Adipose tissue (tissue), 3 donors: Measurements from ENCODE around the gene PCDH9. TPM values are rescaled to one million over a fixed set of nuclear protein-coding genes. Genes with fewer than 3 reads are reported as not detected.

ENCODE experiments used
- H3K27ac ChIP-seq: one replicate; pipeline ENCODE4 v1.5.1; 2013; ENCODE audit warnings: low read depth, low read length
- WGBS, 3 donors: extraction: QIAGEN DNeasy Blood & Tissue Kit; methylation state at CpG; one replicate each; pipeline ENCODE4 v1.1.7; 2013; 5-methylcytosine and 5-hydroxymethylcytosine counted together
- polyA plus RNA-seq, 3 donors: library from polyadenylated mRNA; stranded (reverse); fragments of 200-250 nt; gene quantifications; one replicate each; pipeline ENCODE4 v1.2.3, GENCODE V29; 2013
- donor health status: healthy with polysubstance abuse.
- donor health status: Bipolar disorder and iron deficiency.
- donor health status: healthy.

PCDH9 gene
- polyA plus RNA-seq, 3 donors: 0.49 to 1.7 (median 1.0) TPM

DNA sequence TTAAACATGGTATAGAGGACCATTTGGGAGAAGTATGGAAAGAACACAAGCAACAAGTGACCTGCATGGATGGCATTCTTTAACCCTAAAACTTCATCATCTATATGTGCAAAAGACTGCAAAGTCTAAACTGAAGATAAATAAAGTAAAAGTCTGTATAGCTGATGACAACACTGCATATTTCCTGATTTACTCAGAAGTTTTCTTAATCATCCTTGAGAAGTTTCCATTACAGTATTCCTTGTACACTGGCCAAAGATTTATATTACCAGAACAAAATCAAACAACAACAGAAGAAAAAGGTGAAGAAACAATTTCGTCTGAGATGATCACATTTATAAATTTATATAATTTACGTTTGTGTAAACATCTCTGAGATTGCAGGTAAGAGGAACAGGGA, 805.7 kb downstream of the PCDH9 start:
- H3K27ac ChIP-seq: no peak overlapping the region
- 64 to 68% (median 67%) methylated on average over 2 of the region's 2 CpGs for WGBS, 3 donors

DNA sequence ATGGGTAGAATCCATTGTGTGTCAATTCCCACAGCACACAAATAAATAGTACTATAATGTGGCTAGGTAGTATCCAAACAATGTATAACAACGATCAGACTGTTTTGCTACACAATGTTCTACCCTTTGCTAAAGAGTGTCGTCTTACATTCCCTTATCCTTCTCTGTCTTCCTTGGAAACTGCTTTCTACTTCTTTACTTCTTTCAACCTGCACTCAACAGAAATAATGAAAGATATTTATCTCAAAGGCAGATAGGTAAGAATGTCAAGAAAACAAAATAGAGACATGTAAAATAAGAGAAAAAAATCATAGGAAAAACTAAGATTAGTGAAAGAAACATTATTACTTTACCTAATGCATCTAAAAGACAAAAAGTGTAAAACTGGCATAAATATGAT, 814.7 kb downstream of the PCDH9 start:
- H3K27ac ChIP-seq: no peak overlapping the region
- 51 to 70% (median 64%) methylated on average over 2 of the region's 2 CpGs for WGBS, 3 donors

DNA sequence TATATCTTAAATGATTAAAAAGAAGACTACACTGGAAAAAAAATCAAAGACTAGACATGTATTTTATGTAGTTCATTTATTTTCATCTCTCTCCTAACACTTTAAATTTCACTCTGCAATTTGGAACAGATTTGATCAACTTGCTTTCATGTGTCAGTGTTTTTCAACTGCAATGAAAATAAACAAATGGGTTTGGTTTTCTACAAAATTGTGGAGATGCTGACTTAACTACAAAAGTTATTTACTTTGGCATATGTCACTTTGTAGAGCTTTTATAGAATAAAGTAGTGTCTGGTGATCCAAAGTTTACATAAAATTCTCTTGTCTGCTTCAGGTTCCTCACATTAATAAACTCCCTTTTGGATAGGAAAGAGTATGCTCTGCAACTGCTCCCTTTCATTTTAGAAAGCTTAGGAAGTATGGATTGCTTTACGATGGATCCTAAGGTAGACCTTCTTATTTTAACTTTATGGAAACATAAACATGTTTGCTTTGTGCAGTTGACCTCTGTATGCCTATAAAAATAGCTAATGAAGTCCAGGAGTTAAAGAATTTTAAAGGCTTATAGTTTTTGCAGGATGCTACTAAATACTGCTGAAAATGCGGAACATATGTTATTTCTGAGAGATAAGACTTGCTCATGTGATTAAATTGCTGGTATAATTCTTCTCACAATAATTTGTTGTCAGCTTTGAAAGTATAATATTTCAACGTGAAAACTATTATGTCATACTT, 815.9 kb downstream of the PCDH9 start:
- WGBS, 3 donors: 66 to 77% (median 68%) methylated on average over 3 of the region's 3 CpGs
- H3K27ac ChIP-seq: no peak overlapping the region

DNA sequence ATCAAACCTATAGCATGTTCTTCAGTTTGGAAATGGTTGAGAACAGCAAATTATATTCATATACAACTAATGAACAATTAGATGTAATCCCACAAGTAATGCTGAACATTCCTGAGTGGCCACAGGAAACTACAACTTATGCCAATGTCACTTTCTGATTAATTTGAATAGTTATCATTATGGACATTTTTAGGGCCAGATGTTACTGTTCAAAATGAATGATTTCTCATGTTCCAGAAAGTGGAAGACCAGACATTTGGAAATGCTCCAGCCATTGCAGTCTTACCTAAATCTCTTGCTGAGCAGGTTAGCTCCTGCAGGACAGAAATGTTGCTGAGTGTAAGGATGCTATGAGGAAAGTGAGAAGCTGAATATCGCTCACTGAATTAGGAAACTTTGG, 819.8 kb downstream of the PCDH9 start:
- 90 to 95% (median 90%) methylated on average over 1 of the region's 1 CpG for WGBS, 3 donors
- H3K27ac ChIP-seq: no peak overlapping the region

DNA sequence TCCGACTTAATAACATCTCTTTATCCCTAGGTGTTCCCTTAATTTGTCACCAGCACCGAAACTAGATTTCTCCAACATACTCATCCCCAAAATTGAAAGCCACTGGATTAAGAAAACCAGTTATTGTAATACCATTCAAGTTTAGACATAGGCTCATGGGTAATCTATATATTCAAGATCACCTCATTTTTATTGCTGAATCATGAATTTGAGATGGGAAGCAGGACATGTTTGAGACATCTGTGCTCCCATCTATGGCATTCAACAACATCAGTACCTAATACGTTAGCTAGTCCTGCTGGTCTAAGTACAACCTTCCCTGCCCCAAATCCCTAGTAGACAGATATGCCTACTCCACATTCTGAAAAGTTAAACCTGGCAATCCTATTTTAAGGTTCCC, 820.6 kb downstream of the PCDH9 start:
- 90 to 91% (median 91%) methylated on average over 3 of the region's 3 CpGs for WGBS, 3 donors

DNA sequence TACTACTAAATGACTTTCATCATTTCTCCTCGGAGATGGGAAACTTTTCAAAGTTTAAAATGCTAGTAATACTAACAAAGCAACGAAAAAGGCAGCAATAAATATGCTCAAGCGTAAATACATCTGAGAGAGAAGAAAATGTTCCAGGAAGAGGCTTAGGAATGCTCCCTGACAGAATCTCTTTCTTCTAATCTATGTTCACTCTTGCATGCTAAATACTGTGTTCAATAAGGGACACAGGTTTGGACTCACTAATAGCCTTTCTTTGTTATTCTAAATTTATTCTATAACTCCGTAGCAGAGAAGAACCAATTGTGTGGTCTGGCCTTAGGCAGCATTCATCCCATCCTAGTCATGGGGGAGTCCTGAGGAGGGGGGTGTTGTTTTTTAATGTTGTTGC, 823.0 kb downstream of the PCDH9 start:
- no peak overlapping the region for H3K27ac ChIP-seq

More for the DNA sequence above, 820.6 kb downstream of the PCDH9 start:
- H3K27ac ChIP-seq: no peak overlapping the region

DNA sequence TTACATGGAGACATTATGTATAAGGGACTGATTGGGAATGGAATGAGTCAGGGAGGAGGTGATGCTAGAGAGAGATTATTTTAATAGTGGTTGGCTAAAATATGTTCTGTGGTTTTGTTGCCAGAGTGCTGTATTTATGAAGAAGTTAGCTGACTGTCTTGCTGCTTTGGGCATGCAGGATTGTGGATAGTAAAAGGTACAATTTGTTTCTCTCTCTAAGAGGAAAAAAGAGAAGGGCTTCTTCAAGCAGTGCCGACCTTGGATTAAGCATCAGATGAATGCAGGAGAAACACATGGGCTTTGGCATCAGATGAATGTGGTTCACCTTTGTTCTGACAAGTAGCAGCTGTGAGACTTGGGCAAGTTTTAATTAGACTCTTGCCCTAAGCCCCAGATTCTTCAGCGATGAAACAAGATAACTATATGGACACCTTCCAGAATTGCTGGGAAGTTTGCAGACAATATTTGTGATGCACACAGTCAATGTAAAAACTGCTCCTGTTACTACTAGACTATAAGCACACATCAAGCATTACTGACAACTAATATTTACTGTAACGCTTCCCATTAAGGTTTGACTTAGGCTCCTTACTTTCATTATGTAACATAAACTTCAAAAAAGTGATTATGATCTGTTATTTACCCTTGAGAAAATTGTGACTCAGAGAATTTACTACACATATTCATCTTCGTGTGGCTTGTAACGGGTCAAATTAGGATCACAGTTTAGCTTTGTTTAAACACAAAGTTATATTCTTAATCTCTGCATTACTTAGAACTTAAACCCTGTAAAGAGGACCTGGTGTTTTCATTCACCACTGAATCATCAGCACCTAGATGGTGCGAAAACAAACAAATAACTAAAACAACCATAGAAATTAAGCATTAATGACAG, 824.0 kb downstream of the PCDH9 start:
- H3K27ac ChIP-seq: no peak overlapping the region
- 58 to 76% (median 66%) methylated on average over 6 of the region's 6 CpGs for WGBS, 3 donors

More for the DNA sequence above, 823.0 kb downstream of the PCDH9 start:
- 72 to 78% (median 75%) methylated on average over 4 of the region's 4 CpGs for WGBS, 3 donors

DNA sequence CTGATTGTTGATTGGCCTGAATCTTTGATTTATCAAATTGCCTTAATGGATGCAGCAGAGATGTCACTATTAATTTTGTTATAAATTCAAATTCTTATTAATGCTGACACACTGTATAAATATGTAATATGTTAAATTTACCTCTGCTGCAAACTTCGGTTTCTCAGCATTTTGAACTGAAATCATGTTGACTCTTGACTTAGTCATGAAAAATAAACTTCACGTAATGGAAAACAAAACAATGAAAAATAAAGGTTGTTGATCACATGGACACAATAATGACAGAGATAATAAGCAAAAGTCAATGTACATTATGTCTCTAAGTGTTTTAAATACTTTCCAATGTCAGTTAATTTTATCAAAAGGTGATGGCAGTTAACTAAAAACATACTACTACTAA, 827.6 kb downstream of the PCDH9 start:
- 82 to 92% (median 88%) methylated on average over 2 of the region's 2 CpGs for WGBS, 3 donors
- H3K27ac ChIP-seq: no peak overlapping the region

DNA sequence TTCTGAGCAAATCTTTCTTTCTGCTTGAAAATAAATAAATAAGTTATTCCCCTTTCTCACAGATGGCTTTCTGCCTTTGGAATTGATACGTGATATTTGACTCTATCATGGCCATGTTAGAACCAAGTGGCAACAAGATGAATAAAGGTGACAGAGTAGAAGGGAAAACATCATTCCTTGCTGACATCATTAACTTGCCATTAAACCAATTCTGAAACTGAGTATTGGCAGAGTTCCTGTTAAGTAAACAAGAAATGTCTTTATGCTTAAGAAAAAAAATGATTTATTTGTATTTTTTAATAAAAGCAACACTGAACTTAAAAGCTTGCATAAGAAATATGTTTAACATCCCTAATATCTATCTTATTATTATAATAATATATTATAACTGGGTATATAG, 828.1 kb downstream of the PCDH9 start:
- WGBS, 3 donors: 74 to 77% (median 76%) methylated on average over 1 of the region's 1 CpG

DNA sequence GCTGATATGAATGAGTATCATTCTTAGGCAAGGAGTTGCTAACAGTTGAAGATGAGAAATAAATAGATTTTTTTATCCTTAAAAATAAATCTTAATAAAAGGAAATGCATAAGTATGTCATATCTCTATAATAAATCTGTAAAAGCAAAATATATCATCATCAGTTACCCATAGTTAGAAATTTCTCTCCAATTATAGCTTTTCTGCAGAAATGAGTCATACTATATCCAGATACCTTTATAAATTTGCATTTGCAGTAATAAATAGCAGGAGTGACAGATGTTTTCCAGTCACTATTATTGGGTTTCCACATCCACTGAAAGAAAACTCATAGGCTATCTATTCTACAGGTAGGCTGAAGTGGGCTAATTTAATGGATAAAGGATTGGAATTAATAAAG, 829.8 kb downstream of the PCDH9 start:
- H3K27ac ChIP-seq: no peak overlapping the region

More for the DNA sequence above, 828.1 kb downstream of the PCDH9 start:
- H3K27ac ChIP-seq: no peak overlapping the region

DNA sequence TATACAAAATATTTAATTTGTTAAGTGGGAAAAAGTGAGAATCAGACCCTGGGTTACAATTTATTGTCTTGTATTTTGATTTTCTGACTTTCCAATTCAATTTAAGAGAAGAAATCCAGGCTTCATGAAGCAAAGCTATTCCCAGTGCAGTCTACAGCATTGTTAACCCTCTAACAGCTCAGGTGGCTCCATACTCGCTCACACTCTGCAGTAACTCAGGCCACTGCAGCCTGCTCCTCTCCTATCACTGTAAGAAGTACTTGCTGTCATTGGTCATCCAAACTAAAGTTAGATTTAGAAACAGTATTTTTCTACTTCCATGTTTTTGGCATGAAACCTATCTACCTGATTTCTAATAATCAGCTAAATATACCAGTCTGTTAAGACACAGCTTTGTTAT, 830.3 kb downstream of the PCDH9 start:
- 80 to 95% (median 92%) methylated on average over 1 of the region's 1 CpG for WGBS, 3 donors

DNA sequence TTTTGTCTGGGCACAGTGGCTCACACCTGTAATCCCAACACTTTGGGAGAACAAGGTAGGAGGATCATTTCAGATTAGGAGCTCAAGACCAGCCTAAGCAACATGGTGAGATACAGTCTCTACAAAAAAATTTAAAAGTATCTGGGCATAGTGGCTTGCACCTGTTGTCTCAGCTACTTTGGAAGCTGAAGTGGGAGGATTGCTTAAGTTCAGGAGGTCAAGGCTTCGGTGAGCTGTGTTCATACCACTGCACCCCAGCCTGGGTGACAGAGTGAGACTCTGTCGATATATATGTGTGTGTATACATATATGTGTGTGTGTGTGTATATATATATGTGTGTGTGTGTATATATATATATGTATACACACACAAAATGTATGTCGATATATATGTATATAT, 833.0 kb downstream of the PCDH9 start:
- H3K27ac ChIP-seq: no peak overlapping the region
- 89 to 92% (median 90%) methylated on average over 3 of the region's 3 CpGs for WGBS, 3 donors

More for the DNA sequence above, 830.3 kb downstream of the PCDH9 start:
- H3K27ac ChIP-seq: no peak overlapping the region

DNA sequence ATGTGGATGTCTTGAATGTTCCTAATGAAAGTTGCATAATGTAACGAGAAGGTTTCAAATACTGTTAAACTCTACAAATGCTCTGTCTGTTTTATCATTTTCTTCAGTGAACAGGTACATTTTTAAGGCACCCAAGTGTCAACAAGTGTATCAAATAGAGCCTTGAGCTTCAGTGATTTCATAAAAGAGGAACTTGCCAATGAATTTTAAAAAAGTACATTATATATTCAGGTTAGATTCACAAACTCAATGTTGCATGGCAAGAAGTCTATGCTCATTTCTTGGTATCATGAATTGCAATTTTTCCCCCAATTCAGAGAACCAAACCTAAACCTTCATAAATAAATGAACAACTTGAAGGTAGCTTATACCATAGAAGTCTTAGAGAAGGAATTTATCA, 838.8 kb downstream of the PCDH9 start:
- no peak overlapping the region for H3K27ac ChIP-seq
- 72 to 90% (median 78%) methylated on average over 1 of the region's 1 CpG for WGBS, 3 donors

DNA sequence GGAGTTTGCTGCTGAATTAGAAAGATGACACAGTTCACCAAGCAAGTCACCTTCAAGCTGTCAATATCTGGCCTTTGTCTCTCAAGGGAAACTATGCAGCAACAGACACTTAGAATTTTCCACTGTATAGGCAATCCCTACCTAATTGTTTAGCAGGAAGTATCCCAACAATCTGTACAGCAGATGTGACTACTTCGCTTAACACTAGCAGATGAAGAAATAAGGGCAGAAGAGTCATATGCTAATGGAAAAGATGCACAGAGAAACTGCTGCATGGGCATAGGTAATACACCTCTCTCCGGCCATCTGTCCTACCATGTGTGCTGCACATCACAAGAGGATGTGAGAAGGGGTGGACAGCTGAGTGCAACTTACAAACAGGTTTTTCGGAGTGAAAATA, 851.2 kb downstream of the PCDH9 start:
- H3K27ac ChIP-seq: no peak overlapping the region
- 88 to 96% (median 89%) methylated on average over 3 of the region's 3 CpGs for WGBS, 3 donors

DNA sequence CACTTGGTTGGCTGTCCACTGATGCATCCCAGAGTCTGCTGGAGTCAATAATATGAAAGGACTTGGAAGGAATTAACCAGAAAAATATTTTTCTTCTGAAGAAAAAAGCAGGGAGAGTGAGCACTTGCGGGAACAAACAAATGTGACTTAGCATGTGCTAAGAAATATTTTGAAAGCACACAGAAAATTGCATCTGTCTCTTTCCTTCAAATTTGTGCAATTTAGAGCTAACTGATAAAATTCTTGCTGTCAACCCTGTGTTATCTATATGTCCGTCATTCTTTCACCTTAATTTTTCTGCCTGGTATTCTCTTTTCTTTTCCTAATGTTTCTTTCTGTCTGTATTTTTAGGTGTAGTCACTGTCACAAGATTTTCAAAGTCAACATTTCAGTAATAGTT, 852.6 kb downstream of the PCDH9 start:
- H3K27ac ChIP-seq: no peak overlapping the region
- WGBS, 3 donors: 39 to 44% (median 41%) methylated on average over 2 of the region's 2 CpGs

DNA sequence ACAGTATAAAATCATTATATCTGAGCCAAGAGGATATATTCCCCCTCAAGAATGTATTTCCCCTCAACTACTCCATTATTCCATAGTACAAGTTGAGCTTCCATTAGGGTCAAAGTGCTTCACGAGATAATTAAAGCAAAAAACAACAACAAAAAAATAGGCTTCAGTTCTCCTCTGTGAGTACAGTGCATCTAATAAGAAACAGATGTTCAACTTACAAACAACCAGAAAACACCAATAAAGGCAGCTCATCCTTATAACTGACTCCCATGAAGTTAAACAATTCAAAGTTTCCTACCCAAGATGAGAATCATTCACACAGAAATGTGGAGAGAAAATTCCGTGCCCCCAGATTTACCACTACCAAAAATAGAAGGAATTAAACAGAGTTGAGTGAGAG, 854.4 kb downstream of the PCDH9 start:
- WGBS, 3 donors: 63 to 73% (median 72%) methylated on average over 2 of the region's 2 CpGs
- H3K27ac ChIP-seq: no peak overlapping the region

DNA sequence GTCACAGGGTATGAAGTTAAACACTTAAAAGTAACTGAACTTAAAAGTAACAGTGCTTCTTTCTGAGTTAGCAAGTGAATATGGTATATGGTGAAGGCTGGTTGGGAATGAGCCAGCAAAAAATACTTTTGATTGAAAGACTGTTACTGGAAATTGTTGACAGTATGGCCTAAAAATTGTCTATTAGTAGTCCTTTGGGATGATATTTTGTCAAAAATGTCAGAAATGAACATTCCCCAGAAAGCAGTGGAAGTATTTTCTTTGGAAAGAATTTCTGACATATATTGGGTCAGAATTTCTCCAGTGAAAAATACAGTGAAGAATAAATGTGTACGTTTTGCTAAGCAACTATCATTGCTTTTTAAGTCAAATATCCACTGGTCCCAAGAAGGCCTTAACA, 860.5 kb downstream of the PCDH9 start:
- H3K27ac ChIP-seq: no peak overlapping the region
- WGBS, 3 donors: 43 to 75% (median 68%) methylated on average over 1 of the region's 1 CpG

DNA sequence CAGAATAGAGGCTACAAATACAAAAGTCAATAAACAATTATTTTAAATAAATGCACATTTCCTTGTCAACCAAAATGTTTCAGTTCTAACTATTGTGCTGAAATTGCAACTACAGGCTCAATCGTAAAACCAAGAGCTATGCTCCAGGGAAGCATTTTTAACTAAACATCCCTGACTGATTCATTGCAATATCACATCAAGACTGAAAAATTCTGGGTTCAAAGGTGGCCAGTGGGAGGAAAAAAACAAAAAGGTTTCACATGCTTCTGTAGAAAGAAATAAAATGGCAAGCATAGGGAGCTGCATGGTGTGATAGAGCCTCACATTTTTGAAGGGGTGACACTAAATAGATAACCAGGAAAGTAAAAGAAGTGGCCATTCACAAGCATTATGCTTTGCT, 862.8 kb downstream of the PCDH9 start:
- no peak overlapping the region for H3K27ac ChIP-seq
- WGBS, 3 donors: 74 to 87% (median 77%) methylated on average over 1 of the region's 1 CpG

DNA sequence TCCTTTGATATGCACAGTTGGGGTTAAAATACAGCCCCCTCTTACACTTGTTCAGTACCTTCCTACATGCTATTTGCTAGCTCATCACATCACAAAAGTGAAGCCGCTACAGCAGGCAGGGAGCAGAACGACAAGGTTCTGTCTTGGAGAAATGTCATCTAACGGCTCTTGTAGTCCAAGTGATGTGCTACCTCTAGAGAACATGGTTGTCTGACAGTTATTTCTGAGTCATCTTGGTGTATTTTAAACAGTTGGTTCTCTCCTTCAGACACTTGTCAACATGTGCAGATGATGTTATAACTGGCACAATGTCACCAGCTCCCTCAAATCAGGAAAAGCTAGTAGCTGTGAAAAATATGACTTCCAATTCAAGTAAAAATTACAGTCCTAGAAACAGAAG, 865.0 kb downstream of the PCDH9 start:
- WGBS, 3 donors: 89 to 94% (median 90%) methylated on average over 3 of the region's 3 CpGs
- H3K27ac ChIP-seq: no peak overlapping the region

DNA sequence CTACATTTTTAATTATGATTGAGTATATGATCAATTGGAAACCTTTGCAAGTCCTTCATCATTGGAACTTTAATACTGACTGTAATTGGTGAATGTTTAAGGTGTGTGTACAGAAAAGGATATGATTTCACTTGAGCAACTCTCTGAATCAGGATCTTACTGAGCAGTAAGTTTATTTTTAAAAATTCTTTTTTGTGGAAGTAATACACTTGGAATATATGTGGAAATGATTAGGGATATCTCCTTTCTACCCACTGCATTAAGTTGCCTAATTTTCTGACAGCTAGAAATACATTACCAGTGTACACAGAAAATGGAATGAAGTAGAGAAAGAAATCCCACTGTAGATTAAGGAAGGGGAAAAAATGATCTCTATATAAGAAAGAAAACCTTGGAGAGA, 865.8 kb downstream of the PCDH9 start:
- no peak overlapping the region for H3K27ac ChIP-seq
